ENCODE results near the gene TEX26.

Gene TEX26

GRCh38 chr13:30932481-30933353 lies at the start of gene TEX26:
Gene TEX26, plus strand, starts transcription at chr13:30932656. Its CDS starts 60 bp downstream, at chr13:30932716.
- FAIRE-seq: no peak
- DNase-seq (ENCODE audit: insufficient read length, low spot score): no peak

- DNase-seq (ENCODE audit: insufficient read length, low spot score) (no peak), FAIRE-seq (no peak)
These were observed 49.3 kb upstream of the TEX26 start for GRCh38 chr13:30882996-30883766.

DNA sequence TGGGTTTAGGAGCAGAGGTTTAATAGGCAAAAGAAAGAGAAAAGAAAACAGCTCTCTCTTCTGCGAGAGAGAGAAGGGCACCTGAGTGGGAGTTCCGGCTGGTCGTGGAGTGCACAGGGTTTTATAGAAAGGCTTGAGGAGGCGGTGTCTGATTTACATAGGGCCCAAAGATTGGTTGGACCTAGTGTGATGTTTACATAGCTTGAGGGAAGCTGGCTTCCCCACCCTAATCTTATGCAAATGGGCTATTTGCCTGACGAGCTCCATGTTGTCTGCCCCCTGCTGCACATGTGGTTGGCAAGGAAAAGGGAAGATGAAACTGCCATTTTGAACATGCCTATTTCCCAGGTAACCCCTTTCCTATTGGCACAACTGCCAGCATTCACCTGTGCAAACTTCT lies 47.9 kb upstream of the TEX26 start:
- no peak for DNase-seq (ENCODE audit: insufficient read length, low spot score)
- no peak for FAIRE-seq

- FAIRE-seq (no peak), DNase-seq (ENCODE audit: insufficient read length, low spot score) (no peak)
These were observed 43.2 kb upstream of the TEX26 start for GRCh38 chr13:30889196-30889690.

DNA sequence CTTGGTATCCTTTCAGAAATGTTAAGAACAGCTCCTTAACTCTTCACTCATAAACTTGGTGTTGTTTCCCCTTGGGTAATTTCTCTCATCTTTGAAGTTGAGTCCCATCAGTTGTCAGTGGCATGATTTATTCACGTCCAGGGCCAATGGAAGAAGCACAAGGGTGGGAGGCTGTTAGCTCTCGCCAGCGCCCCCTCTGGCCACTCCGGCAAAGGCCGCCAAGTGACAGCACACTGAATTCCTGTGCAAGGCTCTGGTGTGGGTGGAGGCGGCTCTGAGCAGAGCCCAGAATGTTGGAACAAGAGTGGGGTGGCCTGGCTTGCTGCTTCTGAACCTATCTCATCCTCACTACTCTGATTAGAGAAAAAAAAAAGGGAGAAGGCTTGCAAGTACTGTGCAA lies 39.5 kb upstream of the TEX26 start:
- DNase-seq (ENCODE audit: insufficient read length, low spot score) (no peak), FAIRE-seq (no peak)

- FAIRE-seq: no peak
These were observed 36.7 kb upstream of the TEX26 start for GRCh38 chr13:30895773-30896172.

DNA sequence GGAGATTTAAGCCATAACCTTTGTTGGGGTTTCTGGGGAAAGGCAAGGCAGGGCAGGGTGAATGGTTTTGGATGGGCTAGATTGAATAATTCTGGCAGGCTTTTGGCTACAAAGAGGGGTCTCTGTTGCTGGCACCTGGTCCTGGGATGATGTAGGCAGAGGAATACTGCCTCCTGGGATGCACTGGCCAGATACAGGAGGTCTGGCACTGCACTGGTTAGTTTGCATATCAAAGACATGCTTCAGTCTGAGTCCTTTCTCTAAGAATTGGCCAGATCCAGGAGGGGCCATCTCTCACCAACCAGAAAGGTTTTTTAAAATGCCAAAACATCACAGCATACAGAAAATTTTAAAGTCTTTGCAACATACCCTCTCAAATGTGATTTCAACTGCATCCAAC lies 34.4 kb upstream of the TEX26 start:
- DNase-seq (ENCODE audit: insufficient read length, low spot score) (no peak), FAIRE-seq (no peak)

More at GRCh38 chr13:30895773-30896172, 36.7 kb upstream of the TEX26 start:
- no peak for DNase-seq (ENCODE audit: insufficient read length, low spot score)

GRCh38 chr13:30898678-30899241 lies 33.7 kb upstream of the TEX26 start:
- FAIRE-seq (no peak), DNase-seq (ENCODE audit: insufficient read length, low spot score) (no peak)

- no peak for FAIRE-seq
- no peak for DNase-seq (ENCODE audit: insufficient read length, low spot score)
These were observed 32.0 kb upstream of the TEX26 start for GRCh38 chr13:30900436-30900835.

DNA sequence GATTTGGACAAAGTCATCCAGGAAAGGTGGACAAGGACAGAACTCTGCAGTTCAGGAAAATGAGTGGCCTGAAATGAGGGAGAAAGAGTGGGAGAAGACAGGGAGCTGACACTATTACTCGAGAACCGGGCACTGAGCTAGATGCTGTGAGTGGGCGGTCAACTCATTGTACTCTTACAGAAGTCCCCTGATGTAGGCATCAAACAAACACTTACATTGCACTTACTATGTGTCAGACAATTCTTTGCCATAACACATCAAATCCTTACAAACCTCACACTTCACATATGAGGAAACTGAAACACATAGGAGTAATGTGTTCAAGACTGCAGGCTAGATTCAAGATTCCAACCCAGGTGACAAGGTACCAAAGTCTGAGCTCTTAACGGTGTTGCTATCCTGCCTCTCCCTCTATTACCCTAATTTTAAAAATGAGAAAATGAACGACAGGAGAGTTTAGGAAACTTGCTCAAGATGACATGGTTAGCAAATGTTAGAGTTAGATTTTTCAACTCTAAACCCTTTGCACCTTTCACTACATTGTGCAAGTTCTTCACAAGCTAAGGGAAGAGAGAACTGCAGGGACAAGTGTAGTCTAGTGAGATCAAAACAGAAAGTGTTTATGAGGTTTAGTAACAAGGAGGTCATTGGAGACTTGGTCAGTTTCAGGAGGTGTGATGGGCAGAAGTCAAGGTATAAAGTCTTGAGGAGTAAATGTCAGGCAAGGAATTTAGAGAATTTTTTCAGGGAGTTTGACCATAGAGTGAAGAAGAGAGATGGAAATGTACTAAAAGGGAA lies 31.3 kb upstream of the TEX26 start:
- no peak for DNase-seq (ENCODE audit: insufficient read length, low spot score)
- FAIRE-seq: peak; percentile 8

- no peak for DNase-seq (ENCODE audit: insufficient read length, low spot score)
- FAIRE-seq: no peak
These were observed 28.4 kb upstream of the TEX26 start for GRCh38 chr13:30904043-30904442.

GRCh38 chr13:30905932-30906383 lies 26.5 kb upstream of the TEX26 start, which contains the start of gene MEDAG:
Gene MEDAG, plus strand, starts transcription at chr13:30906271. Its CDS starts 245 bp downstream, at chr13:30906516.
- no peak for DNase-seq (ENCODE audit: insufficient read length, low spot score)
- no peak for FAIRE-seq

DNA sequence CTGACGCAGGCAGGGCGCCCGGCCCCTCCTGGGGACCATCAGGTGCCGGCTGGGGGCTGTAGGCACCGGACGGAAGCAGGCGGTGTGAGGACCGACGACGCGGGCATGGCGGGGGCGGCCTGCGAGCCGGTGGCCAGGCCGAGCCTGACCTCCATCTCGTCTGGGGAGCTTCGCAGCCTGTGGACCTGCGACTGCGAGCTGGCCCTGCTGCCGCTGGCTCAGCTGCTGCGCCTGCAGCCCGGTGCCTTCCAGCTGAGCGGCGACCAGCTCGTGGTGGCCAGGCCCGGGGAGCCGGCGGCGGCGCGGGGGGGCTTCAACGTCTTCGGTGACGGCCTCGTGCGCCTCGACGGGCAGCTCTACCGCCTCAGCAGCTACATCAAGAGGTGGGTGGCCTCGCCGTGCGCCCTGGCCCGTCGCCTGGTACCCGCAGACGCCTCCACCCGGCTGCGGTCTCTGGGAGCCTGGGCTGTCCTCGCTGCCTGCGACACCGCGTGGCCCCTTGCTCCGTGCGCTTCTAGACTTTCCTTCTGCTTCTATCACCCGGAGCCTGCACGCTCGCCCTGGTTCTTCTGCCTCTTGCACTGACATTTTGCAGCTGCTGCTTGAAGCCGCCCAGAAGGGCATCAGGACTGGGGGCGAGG lies 25.9 kb upstream of the TEX26 start:
- FAIRE-seq (no peak), DNase-seq (ENCODE audit: insufficient read length, low spot score) (no peak)

DNA sequence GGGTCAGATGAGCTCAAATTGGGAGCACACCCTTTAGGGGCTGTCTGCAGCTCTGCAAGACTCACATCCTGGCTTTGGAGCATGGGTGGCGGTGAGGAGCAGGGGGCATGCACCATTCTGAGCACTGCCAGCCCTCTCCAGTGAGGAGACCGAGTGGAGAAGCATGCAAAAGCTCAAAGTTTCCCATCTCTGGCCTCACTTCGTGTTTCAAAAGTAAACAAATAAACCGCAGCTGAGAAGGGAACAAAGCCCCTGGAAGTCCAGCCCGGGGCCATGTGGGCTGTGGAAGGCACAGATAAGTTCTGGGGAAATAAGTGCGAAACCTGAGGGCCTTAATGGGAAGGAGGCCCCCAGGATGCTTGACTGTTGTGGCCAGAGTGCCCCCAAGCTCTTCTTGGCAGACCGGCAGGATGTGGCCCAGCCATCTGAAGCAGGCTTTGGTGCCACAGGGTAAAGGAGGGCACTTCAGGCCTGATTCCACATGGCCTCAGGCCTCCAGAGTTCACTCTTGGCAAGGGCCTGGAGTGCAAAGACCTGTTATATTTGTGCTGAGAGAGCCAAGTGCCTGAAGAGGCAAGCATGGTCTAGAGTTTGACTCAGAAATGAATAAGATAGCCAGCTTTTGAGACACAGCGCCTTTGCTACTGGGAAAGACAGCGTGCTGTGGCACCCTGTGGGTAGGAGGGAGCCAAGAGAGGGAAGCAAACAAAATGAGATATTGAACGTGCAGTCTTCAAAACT lies 25.2 kb upstream of the TEX26 start:
- DNase-seq (ENCODE audit: insufficient read length, low spot score): no peak
- no peak for FAIRE-seq

- no peak for DNase-seq (ENCODE audit: insufficient read length, low spot score)
These were observed 24.0 kb upstream of the TEX26 start for GRCh38 chr13:30908416-30908980.

GRCh38 chr13:30910676-30911075 lies 21.8 kb upstream of the TEX26 start:
- FAIRE-seq: no peak
- no peak for DNase-seq (ENCODE audit: insufficient read length, low spot score)

More at GRCh38 chr13:30908416-30908980, 24.0 kb upstream of the TEX26 start:
- FAIRE-seq: no peak

DNA sequence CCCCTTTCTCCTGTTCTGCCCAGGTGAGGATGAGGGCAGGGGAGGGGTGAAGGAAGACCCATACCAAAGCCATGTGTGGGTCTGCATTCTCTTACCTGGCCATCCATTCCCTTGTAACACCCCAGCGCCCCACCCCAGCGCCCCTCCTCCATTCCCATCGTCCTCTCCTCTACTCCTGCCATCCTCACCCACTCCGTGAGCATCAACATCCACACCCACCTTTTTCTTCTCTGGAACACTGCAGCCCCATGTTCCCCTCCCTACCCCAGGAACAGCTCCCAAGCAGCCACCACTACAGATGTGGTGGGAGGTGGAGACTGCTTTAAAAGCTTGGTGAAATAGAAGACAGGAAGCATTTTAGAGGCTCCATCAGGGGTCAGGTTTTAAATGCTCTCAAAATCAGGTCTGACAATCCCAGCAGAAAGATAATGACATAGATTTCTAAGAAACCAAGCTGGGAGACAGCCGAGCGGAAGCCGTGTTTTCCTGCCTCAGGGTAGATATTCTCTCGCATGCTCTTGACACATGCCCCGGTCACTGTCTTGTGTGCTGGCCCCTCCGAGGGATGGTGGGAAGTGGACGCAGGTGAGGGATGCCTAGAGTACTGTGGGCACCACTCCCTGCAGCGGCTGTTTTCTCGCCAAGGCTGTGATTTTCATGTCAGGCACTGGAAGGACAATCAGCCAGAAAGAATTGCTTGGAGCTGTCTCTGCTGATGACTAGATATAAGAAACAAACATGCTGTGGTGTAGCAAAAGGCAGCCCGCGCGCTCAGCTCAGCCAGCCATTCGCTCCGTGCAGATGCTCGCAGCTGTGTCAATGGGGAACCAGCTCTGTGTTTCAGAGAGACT lies 16.5 kb upstream of the TEX26 start:
- FAIRE-seq (no peak), DNase-seq (ENCODE audit: insufficient read length, low spot score) (no peak)

DNA sequence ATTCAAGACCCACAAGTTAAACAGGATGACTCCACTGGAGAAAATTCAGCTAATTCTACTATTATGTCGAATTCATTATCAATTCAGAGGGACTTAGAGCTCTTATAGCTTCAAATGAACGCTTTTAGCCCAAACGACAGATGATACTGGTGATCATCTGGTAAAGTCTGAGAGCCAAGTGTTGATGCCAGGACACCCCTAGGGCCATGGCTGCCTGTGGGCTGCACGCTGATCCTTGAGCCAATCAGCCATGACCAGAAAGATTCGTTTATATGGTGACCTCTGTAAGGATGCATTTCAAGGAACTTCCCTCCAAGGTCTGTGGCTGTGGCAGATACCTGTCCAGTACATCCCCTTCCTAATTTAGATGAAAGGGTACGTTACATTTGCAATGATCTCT lies 15.5 kb upstream of the TEX26 start:
- no peak for DNase-seq (ENCODE audit: insufficient read length, low spot score)
- FAIRE-seq: no peak

Data from GM19239 (cell line).